Heart left ventricle (tissue), 16 donors: ENCODE measurements around the gene SLC30A3. TPM values are rescaled to one million over a fixed set of nuclear protein-coding genes. Genes with fewer than 3 reads are reported as not detected.

ENCODE experiments used
- ATAC-seq, 4 donors: fragments of 200-7000 bp; cut with Tn5 transposase; one replicate each; pipeline ENCODE4 v1.9.1; 2020 to 2022; ENCODE audit warnings: moderate library complexity in 4 of 4, mild to moderate bottlenecking in 3 of 4, moderate number of reproducible peaks in 1 of 4
- DNase-seq, 5 donors: peaks; one replicate each; pipeline ENCODE4 v3.0.0-alpha.2; 2020
- H3K27ac ChIP-seq, 12 donors: fragments of 200-600 bp; sonication (generic) in 4 of 12; one replicate each; pipeline versions ENCODE4 v1.5.0 to v1.8.0; 2016 to 2022; ENCODE audit warnings: mild to moderate bottlenecking in 2 of 12
- H3K27me3 ChIP-seq, 9 donors: fragments of 200-600 bp; sonication (generic) in 2 of 9; one replicate each; pipeline versions ENCODE4 v1.5.1 to v1.8.0; 2016 to 2022; ENCODE audit warnings: mild to moderate bottlenecking in 3 of 9
- H3K36me3 ChIP-seq, 9 donors: fragments of 200-600 bp; sonication (generic) in 2 of 9; one replicate each; pipeline versions ENCODE4 v1.5.0 to v1.8.0; 2018 to 2022; ENCODE audit warnings: mild to moderate bottlenecking in 2 of 9
- H3K4me1 ChIP-seq, 12 donors: fragments of 200-600 bp; sonication (generic) in 4 of 12; one replicate each; pipeline versions ENCODE4 v1.5.0 to v1.8.0; 2016 to 2022; ENCODE audit warnings: mild to moderate bottlenecking in 3 of 12
- H3K4me3 ChIP-seq, 12 donors: fragments of 200-600 bp; sonication (generic) in 4 of 12; one replicate each; pipeline versions ENCODE4 v1.5.0 to v1.8.0; 2017 to 2022; ENCODE audit warnings: mild to moderate bottlenecking in 9 of 12, moderate library complexity in 4 of 12
- H3K9me3 ChIP-seq, 12 donors: fragments of 200-600 bp; sonication (generic) in 4 of 12; one replicate each; pipeline versions ENCODE4 v1.5.0 to v1.8.0; 2016 to 2022; ENCODE audit warnings: mild to moderate bottlenecking in 1 of 12
- POLR2A ChIP-seq, 2 donors: fragments of 450-650 bp; IDR thresholded peaks; one replicate each; pipeline ENCODE4 v1.6.1; 2017; ENCODE audit warnings: antibody characterized with exemption in 2 of 2, mild to moderate bottlenecking in 2 of 2, moderate library complexity in 2 of 2
- WGBS, 4 donors: extraction: QIAGEN DNeasy Blood & Tissue Kit in 2 of 4; methylation state at CpG; one replicate each; pipeline versions ENCODE4 v1.1.5 to v1.1.7; 2013 to 2018; 5-methylcytosine and 5-hydroxymethylcytosine counted together
- intact Hi-C, 10 donors: fragments of 100-400 bp; cut with DNase I; formaldehyde crosslinking; loops; one replicate each; pipeline versions ENCODE4 v1.11.1 to v1.14.2; 2022
- polyA plus RNA-seq, 2 donors: library from polyadenylated mRNA; stranded (reverse); fragments of 200-250 nt; gene quantifications; one replicate each; pipeline ENCODE4 v1.2.3, GENCODE V29; 2013
- total RNA-seq, 9 donors: library from RNA; depleted of rRNA in 2 of 9; stranded (reverse); fragments of >200 nt in 2 of 9; fragmentation: NEBNext Ultra II Directional in 3 of 9; extraction: Animal tissue kit (Norgen Biotek cat#: 25700) in 3 of 9; gene quantifications; one replicate each; pipeline versions ENCODE4 v1.1.0 to v1.2.4, GENCODE V29; 2016 to 2023
- TF ChIP-seq, protein P1 (sequence below), 12 donors: fragments of 200-600 bp; sonication (generic) in 4 of 12; IDR thresholded peaks; one replicate each; pipeline versions ENCODE4 v1.5.0 to v1.8.0; 2018 to 2022; ENCODE audit warnings: antibody characterized with exemption in 12 of 12, mild to moderate bottlenecking in 5 of 12
- donor health status: ischemic (EF 13 %, LVEDD 7.1; RV severe dilation, severe dysfunction).
- donor health status: healthy with polysubstance abuse.
- donor health status: DM: no; HTN: yes; CAD: no.
- donor health status: DM: no; HTN: no; CAD: no.
- donor health status: ischemic (EF 25% LVEDD 6.9; RV normal size, moderate dysfunction).
- donor health status: ischemic (EF 25% LVEDD 5.7; RV mildly dilated, moderate dysfunction).
- donor health status: healthy.
- donor health status: DM: yes; HTN: yes; CAD: no.
- donor health status: ischemic (EF 35%, LVEDD 5.7; RV mildly dilated, moderate dysfunction).
- donor health status: nonischemic (EF 11% LVEDD 7.7; RV severe dilation, severe dysfunction).
- donor health status: DM: yes; HTN: yes; CAD: no.
- donor health status: PGD.
- donor health status: ischemic (EF 29% LVEDD 5.4; RV normal size, mild dysfunction).
- donor health status: nonischemic (EF 23%, LVEDD 6.1; RV moderate dilation, normal function).

The SLC30A3 gene
- total and polyA plus RNA-seq, 11 donors: 5.0 to 18.1 (median 9.0) TPM

DNA sequence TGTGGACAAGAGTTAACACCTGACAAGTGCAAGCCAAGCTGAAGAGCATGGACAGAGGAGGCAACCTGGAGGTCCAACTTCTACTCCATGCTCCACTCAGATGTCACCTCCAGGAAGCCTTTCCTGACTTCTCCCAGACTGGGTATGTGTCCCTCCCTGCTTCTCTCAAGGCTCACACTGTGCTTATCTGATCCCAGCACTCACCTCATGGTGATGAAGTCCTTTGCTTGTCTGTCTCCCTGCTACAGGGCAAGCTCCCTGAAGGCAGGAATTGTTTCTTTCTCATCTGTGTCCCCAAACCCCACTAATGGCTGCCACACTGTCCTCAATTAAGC is 2.7 kb upstream of the SLC30A3 start:
- peaks cover 0 to 45% (median 26%) of the 10 kb centered on the region in 12 donors for H3K4me1 ChIP-seq
- peak overlapping the region in 2 of 12 donors; percentile 62 to 81 for H3K4me3 ChIP-seq
- no peak for DNase-seq
- no peaks in the 10 kb centered on the region for H3K9me3 ChIP-seq
- ATAC-seq: no peak
- intact Hi-C loops: loop anchor here in 1 of 10 donors (2.0 kb wide), 1 partner anchor 15 kb away; no protein-coding TSS in a partner anchor
- TF ChIP-seq, protein P1, sequence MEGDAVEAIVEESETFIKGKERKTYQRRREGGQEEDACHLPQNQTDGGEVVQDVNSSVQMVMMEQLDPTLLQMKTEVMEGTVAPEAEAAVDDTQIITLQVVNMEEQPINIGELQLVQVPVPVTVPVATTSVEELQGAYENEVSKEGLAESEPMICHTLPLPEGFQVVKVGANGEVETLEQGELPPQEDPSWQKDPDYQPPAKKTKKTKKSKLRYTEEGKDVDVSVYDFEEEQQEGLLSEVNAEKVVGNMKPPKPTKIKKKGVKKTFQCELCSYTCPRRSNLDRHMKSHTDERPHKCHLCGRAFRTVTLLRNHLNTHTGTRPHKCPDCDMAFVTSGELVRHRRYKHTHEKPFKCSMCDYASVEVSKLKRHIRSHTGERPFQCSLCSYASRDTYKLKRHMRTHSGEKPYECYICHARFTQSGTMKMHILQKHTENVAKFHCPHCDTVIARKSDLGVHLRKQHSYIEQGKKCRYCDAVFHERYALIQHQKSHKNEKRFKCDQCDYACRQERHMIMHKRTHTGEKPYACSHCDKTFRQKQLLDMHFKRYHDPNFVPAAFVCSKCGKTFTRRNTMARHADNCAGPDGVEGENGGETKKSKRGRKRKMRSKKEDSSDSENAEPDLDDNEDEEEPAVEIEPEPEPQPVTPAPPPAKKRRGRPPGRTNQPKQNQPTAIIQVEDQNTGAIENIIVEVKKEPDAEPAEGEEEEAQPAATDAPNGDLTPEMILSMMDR (IDR thresholded peaks at IDR 0.05): no peak
- TF ChIP-seq POLR2A (IDR thresholded peaks at IDR 0.05): no peak
- peak overlapping the region in 6 of 12 donors; percentile 41 to 80 (median 58) for H3K27ac ChIP-seq
- H3K27me3 ChIP-seq: peaks cover 17 to 71% (median 38%) of the 10 kb centered on the region in 9 donors
- no peaks in the 10 kb centered on the region for H3K36me3 ChIP-seq

DNA sequence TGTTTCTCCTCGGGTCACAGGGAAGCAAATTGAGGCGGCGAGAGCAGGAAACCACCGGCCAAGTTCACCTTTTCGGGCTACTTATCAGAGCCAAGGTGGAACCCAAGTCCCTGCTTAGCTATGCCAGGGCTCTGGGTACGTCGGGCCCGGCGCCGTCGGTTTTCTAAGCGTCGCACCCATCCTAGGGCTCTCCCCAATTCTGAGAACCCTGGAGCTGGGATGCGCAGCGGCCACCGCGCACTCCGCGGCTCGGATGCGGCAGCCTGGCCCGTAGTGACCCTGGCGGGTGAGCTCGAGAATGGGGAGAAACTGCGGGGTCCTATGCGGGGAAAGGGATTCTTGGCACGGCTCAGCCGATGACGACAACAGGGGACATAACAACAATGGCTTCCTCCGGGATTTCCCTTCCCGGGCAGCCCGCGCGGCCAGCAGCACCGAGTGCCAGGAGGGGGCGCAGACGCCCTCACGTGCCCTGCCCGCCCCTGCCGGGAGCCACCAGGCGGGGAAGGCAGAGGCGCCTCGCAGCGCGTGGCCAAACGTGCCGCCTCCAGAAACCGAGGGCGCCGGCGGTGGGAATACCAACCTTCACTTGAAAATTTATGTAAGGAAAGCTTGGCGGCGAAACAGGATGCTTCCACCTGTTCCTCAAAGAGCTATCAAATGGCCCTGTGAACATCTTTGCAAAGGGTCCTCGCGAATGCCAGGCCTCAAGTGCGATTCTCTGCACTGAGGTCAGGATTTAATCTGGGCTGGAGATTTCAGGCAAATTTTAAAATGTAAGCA is 2.1 kb upstream of the SLC30A3 start:
- ATAC-seq: peak; percentile 62 to 85 (median 79)
- intact Hi-C loops: loop anchor here in 3 of 10 donors (2.0 to 5.0 kb wide), 2 partner anchors 16 to 37 kb away; no protein-coding TSS in a partner anchor
- WGBS, 4 donors: 3 to 5% (median 3%) methylated on average over 37 to 56 of the region's 56 CpGs

DNA sequence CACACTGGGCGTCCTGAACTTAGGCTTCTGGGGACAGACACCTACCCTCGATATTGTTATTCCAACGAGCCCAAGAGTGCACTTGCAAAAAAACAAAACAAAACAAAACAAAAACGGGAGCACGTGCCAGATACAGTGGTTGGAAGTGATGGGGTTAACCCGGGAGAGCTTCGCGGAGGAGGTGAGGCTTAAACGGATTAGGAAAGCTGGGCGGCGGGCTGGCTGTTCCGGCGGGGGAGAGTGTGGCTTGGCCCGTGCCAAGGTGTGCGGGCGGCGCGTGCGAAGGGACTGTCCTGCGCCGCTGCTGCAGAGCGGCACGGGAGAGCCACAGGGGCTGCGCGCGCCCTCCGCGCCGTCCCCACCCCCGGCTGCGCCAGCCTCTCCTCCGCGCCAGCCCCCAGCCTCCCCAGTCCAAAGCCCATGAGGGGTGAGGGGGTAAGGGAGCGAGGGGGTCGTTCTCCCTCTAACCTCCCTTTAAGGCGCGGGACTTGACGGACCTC is 1.5 kb upstream of the SLC30A3 start:
- Histone ChIP-seq H3K9me3 (no peaks in the 10 kb centered on the region), H3K36me3 (no peaks in the 10 kb centered on the region), H3K27me3 (peaks cover 17 to 75% (median 38%) of the 10 kb centered on the region in 9 donors), H3K4me1 (peaks cover 0 to 43% (median 26%) of the 10 kb centered on the region in 12 donors), H3K4me3 (peak overlapping the region; percentile 10 to 81 (median 62)), H3K27ac (peak overlapping the region in 9 of 12 donors; percentile 17 to 80 (median 57))
- DNase-seq: no peak
- intact Hi-C loops: loop anchor here in 3 of 10 donors (2.0 to 5.0 kb wide), 2 partner anchors 16 to 38 kb away; no protein-coding TSS in a partner anchor
- TF ChIP-seq, protein P1 (IDR thresholded peaks at IDR 0.05): no peak
- no peak for TF ChIP-seq POLR2A (IDR thresholded peaks at IDR 0.05)
- ATAC-seq: peak; percentile 29 to 64 (median 43)
- 0 to 3% (median 1%) methylated on average over 29 to 38 of the region's 38 CpGs for WGBS, 4 donors

More for the DNA sequence above, 2.1 kb upstream of the SLC30A3 start:
- Histone ChIP-seq H3K27me3 (peaks cover 17 to 70% (median 38%) of the 10 kb centered on the region in 9 donors), H3K4me1 (peaks cover 0 to 43% (median 26%) of the 10 kb centered on the region in 12 donors), H3K4me3 (peak overlapping the region; percentile 10 to 81 (median 62)), H3K27ac (peak overlapping the region in 10 of 12 donors; percentile 17 to 80 (median 57)), H3K36me3 (no peaks in the 10 kb centered on the region), H3K9me3 (no peaks in the 10 kb centered on the region)
- TF ChIP-seq POLR2A (IDR thresholded peaks at IDR 0.05): no peak
- TF ChIP-seq, protein P1 (IDR thresholded peaks at IDR 0.05): peak; percentile 30 to 71 (median 60)
- peak; percentile 75 to 86 (median 78) for DNase-seq
